GM23338 (cell line): ENCODE measurements around the gene MIEN1. TPM values are rescaled to one million over a fixed set of nuclear protein-coding genes. Genes with fewer than 3 reads are reported as not detected.

ENCODE experiments used
- ATAC-seq: fragments of 200-7000 bp; cut with Tn5 transposase; 3 replicates; pipeline ENCODE4 v1.9.1; 2020
- DNase-seq: peaks from one replicate; pipeline ENCODE4 v3.0.0-alpha.2; 2015; ENCODE audit warnings: low spot score
- H2AFZ ChIP-seq: fragments of 200-600 bp; sonication (generic); 2 replicates; pipeline ENCODE4 v1.8.0; 2016; ENCODE audit warnings: antibody characterized with exemption, mild to moderate bottlenecking, moderate library complexity
- H3F3A ChIP-seq: fragments of 200-600 bp; sonication (generic); replicated peaks from 2 replicates; pipeline ENCODE4 v1.8.0; 2017; ENCODE audit warnings: antibody characterized with exemption, mixed run types, low read depth
- H3K27ac ChIP-seq: fragments of 200-600 bp; sonication (generic); 2 replicates; pipeline ENCODE4 v1.6.1; 2016; ENCODE audit warnings: low read depth
- H3K27me3 ChIP-seq: fragments of 200-600 bp; sonication (generic); 2 replicates; pipeline ENCODE4 v1.8.0; 2016; ENCODE audit warnings: mild to moderate bottlenecking, mixed run types, moderate library complexity; ENCODE audit not compliant: insufficient read depth
- H3K36me3 ChIP-seq: fragments of 200-600 bp; sonication (generic); 2 replicates; pipeline ENCODE4 v1.8.0; 2016; ENCODE audit warnings: mild to moderate bottlenecking; ENCODE audit not compliant: insufficient read depth
- H3K4me1 ChIP-seq: fragments of 200-600 bp; sonication (generic); 2 replicates; pipeline ENCODE4 v1.8.0; 2016; ENCODE audit warnings: mild to moderate bottlenecking, moderate library complexity; ENCODE audit not compliant: insufficient read depth
- H3K4me2 ChIP-seq: fragments of 200-600 bp; sonication (generic); 2 replicates; pipeline ENCODE4 v1.7.1; 2017; ENCODE audit warnings: mixed run types
- H3K4me3 ChIP-seq: fragments of 200-600 bp; sonication (generic); 2 replicates; pipeline ENCODE4 v1.6.1; 2016; ENCODE audit warnings: mixed run types
- H3K79me2 ChIP-seq: fragments of 200-600 bp; sonication (generic); replicated peaks from 2 replicates; pipeline ENCODE4 v1.8.0; 2017; ENCODE audit warnings: mild to moderate bottlenecking; ENCODE audit not compliant: insufficient read depth
- H3K9me2 ChIP-seq: fragments of 200-600 bp; sonication (generic); 2 replicates; pipeline ENCODE4 v1.8.0; 2017; ENCODE audit not compliant: insufficient read depth
- H4K20me1 ChIP-seq: fragments of 200-600 bp; sonication (generic); replicated peaks from 2 replicates; pipeline ENCODE4 v1.8.0; 2017; ENCODE audit warnings: mild to moderate bottlenecking; ENCODE audit not compliant: insufficient read depth
- H3K27ac Mint-ChIP-seq: 2 replicates; pipeline ENCODE4 v1.8.0; 2020; ENCODE audit warnings: inconsistent platforms, mild to moderate bottlenecking, moderate library complexity, mixed read lengths
- H3K27me3 Mint-ChIP-seq: 3 replicates; pipeline ENCODE4 v1.8.0; 2022; ENCODE audit warnings: low read depth, mild to moderate bottlenecking, moderate library complexity, mixed read lengths, inconsistent platforms; ENCODE audit not compliant: insufficient read depth, poor library complexity
- H3K36me3 Mint-ChIP-seq: 3 replicates; pipeline ENCODE4 v1.8.0; 2021; ENCODE audit warnings: low read depth, mild to moderate bottlenecking, inconsistent platforms, moderate library complexity, mixed read lengths
- H3K4me1 Mint-ChIP-seq: 3 replicates; pipeline ENCODE4 v1.8.0; 2020; ENCODE audit warnings: mild to moderate bottlenecking, inconsistent platforms, mixed read lengths
- H3K4me3 Mint-ChIP-seq: 3 replicates; pipeline ENCODE4 v1.8.0; 2021; ENCODE audit warnings: moderate library complexity, mild to moderate bottlenecking, inconsistent platforms, mixed read lengths
- H3K9me3 Mint-ChIP-seq: 3 replicates; pipeline ENCODE4 v1.8.0; 2020; ENCODE audit warnings: moderate library complexity, mild to moderate bottlenecking, inconsistent platforms, mixed read lengths
- CREB1 ChIP-seq: fragments of 250-450 bp; sonication (Bioruptor Pico); IDR thresholded peaks from 2 replicates; pipeline ENCODE4 v1.5.0; 2020; ENCODE audit warnings: low read depth, mild to moderate bottlenecking, moderate library complexity
- EZH2 ChIP-seq: fragments of 200-600 bp; sonication (generic); IDR thresholded peaks from one replicate; pipeline ENCODE4 v1.8.0; 2017; ENCODE audit warnings: antibody characterized with exemption, mild to moderate bottlenecking, low read depth; ENCODE audit not compliant: unreplicated experiment
- EZH2phosphoT487 ChIP-seq: fragments of 200-600 bp; sonication (generic); IDR thresholded peaks from one replicate; pipeline ENCODE4 v1.8.1; 2018; ENCODE audit warnings: antibody characterized with exemption; ENCODE audit not compliant: unreplicated experiment
- JUNB ChIP-seq: IDR thresholded peaks from one replicate; pipeline ENCODE4 v1.6.1; 2016; ENCODE audit warnings: antibody characterized with exemption; ENCODE audit not compliant: unreplicated experiment
- NANOG ChIP-seq: IDR thresholded peaks from 2 replicates; pipeline ENCODE4 v1.6.1; 2016; ENCODE audit warnings: antibody characterized with exemption, borderline replicate concordance
- POLR2AphosphoS5 ChIP-seq: IDR thresholded peaks from 2 replicates; pipeline ENCODE4 v1.6.1; 2016; ENCODE audit warnings: antibody characterized with exemption, low read depth
- STAT1 ChIP-seq: IDR thresholded peaks from one replicate; pipeline ENCODE4 v1.6.1; 2016; ENCODE audit warnings: antibody characterized with exemption; ENCODE audit not compliant: unreplicated experiment
- ZNF114 ChIP-seq: fragments of 250-450 bp; sonication (Bioruptor Pico); IDR thresholded peaks from 2 replicates; pipeline ENCODE4 v1.5.0; 2020; ENCODE audit warnings: mild to moderate bottlenecking, moderate library complexity
- ZNF331 ChIP-seq: fragments of 250-450 bp; sonication (Bioruptor Pico); IDR thresholded peaks from 2 replicates; pipeline ENCODE4 v1.5.0; 2020; ENCODE audit warnings: low read depth, mild to moderate bottlenecking, moderate library complexity
- polyA plus RNA-seq: library from polyadenylated mRNA; unstranded; fragments of >200 nt; fragmentation: Nextera tagmentation; extraction: Ambion mirVana; gene quantifications from 2 replicates; pipeline ENCODE4 v1.2.1, GENCODE V29; 2016
- total RNA-seq: library from RNA; depleted of rRNA; stranded (reverse); fragments of >200 nt; shearing (Covaris generic); gene quantifications from 2 replicates; pipeline ENCODE4 v1.2.3, GENCODE V29; 2014
- TF ChIP-seq, protein P1 (sequence below): IDR thresholded peaks from one replicate; pipeline ENCODE4 v1.6.1; 2018; ENCODE audit warnings: antibody characterized with exemption; ENCODE audit not compliant: unreplicated experiment
- TF ChIP-seq, protein P2 (sequence below), 2 experiments: fragments of 200-600 bp in 1 of 2; sonication (generic) in 1 of 2; conservative IDR thresholded peaks; 2 replicates each; pipeline versions ENCODE4 v1.5.1 to v1.6.1; 2016 to 2017; ENCODE audit warnings: antibody characterized with exemption in 2 of 2, low read depth in 2 of 2, mild to moderate bottlenecking in 2 of 2, moderate library complexity in 1 of 2
- TF ChIP-seq, protein P3 (sequence below): fragments of 250-450 bp; sonication (Bioruptor Pico); IDR thresholded peaks from 2 replicates; pipeline ENCODE4 v1.5.0; 2020; ENCODE audit warnings: mild to moderate bottlenecking, moderate library complexity
- TF ChIP-seq, protein P4 (sequence below): IDR thresholded peaks from 2 replicates; pipeline ENCODE4 v1.6.1; 2016; ENCODE audit warnings: antibody characterized with exemption

The MIEN1 gene
- total and polyA plus RNA-seq, 2 experiments from 2014 or later = 37.1 to 91.8 TPM

DNA sequence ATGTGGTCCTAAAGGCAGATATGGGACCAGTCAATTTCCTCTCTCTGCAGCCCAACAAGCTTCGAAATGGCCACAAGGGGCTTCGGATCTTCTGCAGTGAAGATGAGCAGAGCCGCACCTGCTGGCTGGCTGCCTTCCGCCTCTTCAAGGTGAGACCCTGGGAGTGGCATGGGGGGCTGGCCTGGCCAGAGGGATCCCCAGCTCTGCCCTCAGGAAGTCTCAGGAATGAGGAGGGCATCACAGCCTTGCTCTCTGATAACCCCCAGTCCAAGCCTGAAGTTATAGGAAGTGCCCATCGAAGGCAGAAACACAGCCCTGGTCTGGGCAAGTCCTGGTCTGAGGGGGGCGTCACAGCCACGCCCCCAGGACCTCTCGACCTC lies 14.5 kb upstream of the MIEN1 start:
- Histone ChIP-seq H3K27me3 (no peaks in the 10 kb centered on the region), H4K20me1 (no peaks in the 10 kb centered on the region), H3K9me2 (no peaks in the 10 kb centered on the region), H3K4me3 (no peak overlapping the region), H3F3A (peaks cover 13% of the 10 kb centered on the region), H3K4me1 (peaks cover 16% of the 10 kb centered on the region), H3K4me2 (no peak overlapping the region), H3K36me3 (no peaks in the 10 kb centered on the region), H2AFZ (no peak overlapping the region), H3K79me2 (peaks cover 18% of the 10 kb centered on the region), H3K27ac (no peak overlapping the region)
- H3K27ac Mint-ChIP-seq = no peak overlapping the region
- peaks cover 38% of the 10 kb centered on the region for H3K36me3 Mint-ChIP-seq
- TF ChIP-seq POLR2AphosphoS5 = no peak
- no peak for TF ChIP-seq ZNF114 (CRISPR knock-in tag)
- no peak for TF ChIP-seq JUNB
- TF ChIP-seq, protein P1, sequence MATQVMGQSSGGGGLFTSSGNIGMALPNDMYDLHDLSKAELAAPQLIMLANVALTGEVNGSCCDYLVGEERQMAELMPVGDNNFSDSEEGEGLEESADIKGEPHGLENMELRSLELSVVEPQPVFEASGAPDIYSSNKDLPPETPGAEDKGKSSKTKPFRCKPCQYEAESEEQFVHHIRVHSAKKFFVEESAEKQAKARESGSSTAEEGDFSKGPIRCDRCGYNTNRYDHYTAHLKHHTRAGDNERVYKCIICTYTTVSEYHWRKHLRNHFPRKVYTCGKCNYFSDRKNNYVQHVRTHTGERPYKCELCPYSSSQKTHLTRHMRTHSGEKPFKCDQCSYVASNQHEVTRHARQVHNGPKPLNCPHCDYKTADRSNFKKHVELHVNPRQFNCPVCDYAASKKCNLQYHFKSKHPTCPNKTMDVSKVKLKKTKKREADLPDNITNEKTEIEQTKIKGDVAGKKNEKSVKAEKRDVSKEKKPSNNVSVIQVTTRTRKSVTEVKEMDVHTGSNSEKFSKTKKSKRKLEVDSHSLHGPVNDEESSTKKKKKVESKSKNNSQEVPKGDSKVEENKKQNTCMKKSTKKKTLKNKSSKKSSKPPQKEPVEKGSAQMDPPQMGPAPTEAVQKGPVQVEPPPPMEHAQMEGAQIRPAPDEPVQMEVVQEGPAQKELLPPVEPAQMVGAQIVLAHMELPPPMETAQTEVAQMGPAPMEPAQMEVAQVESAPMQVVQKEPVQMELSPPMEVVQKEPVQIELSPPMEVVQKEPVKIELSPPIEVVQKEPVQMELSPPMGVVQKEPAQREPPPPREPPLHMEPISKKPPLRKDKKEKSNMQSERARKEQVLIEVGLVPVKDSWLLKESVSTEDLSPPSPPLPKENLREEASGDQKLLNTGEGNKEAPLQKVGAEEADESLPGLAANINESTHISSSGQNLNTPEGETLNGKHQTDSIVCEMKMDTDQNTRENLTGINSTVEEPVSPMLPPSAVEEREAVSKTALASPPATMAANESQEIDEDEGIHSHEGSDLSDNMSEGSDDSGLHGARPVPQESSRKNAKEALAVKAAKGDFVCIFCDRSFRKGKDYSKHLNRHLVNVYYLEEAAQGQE = no peak
- no peak for TF ChIP-seq STAT1
- TF ChIP-seq, protein P2, sequence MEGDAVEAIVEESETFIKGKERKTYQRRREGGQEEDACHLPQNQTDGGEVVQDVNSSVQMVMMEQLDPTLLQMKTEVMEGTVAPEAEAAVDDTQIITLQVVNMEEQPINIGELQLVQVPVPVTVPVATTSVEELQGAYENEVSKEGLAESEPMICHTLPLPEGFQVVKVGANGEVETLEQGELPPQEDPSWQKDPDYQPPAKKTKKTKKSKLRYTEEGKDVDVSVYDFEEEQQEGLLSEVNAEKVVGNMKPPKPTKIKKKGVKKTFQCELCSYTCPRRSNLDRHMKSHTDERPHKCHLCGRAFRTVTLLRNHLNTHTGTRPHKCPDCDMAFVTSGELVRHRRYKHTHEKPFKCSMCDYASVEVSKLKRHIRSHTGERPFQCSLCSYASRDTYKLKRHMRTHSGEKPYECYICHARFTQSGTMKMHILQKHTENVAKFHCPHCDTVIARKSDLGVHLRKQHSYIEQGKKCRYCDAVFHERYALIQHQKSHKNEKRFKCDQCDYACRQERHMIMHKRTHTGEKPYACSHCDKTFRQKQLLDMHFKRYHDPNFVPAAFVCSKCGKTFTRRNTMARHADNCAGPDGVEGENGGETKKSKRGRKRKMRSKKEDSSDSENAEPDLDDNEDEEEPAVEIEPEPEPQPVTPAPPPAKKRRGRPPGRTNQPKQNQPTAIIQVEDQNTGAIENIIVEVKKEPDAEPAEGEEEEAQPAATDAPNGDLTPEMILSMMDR (conservative IDR thresholded peaks at IDR 0.05; ENCODE audit: low read depth in 2 of 2) = no peak
- no peak for TF ChIP-seq EZH2phosphoT487
- no peak for TF ChIP-seq EZH2
- no peak for TF ChIP-seq ZNF331 (CRISPR knock-in tag)
- TF ChIP-seq, protein P3, sequence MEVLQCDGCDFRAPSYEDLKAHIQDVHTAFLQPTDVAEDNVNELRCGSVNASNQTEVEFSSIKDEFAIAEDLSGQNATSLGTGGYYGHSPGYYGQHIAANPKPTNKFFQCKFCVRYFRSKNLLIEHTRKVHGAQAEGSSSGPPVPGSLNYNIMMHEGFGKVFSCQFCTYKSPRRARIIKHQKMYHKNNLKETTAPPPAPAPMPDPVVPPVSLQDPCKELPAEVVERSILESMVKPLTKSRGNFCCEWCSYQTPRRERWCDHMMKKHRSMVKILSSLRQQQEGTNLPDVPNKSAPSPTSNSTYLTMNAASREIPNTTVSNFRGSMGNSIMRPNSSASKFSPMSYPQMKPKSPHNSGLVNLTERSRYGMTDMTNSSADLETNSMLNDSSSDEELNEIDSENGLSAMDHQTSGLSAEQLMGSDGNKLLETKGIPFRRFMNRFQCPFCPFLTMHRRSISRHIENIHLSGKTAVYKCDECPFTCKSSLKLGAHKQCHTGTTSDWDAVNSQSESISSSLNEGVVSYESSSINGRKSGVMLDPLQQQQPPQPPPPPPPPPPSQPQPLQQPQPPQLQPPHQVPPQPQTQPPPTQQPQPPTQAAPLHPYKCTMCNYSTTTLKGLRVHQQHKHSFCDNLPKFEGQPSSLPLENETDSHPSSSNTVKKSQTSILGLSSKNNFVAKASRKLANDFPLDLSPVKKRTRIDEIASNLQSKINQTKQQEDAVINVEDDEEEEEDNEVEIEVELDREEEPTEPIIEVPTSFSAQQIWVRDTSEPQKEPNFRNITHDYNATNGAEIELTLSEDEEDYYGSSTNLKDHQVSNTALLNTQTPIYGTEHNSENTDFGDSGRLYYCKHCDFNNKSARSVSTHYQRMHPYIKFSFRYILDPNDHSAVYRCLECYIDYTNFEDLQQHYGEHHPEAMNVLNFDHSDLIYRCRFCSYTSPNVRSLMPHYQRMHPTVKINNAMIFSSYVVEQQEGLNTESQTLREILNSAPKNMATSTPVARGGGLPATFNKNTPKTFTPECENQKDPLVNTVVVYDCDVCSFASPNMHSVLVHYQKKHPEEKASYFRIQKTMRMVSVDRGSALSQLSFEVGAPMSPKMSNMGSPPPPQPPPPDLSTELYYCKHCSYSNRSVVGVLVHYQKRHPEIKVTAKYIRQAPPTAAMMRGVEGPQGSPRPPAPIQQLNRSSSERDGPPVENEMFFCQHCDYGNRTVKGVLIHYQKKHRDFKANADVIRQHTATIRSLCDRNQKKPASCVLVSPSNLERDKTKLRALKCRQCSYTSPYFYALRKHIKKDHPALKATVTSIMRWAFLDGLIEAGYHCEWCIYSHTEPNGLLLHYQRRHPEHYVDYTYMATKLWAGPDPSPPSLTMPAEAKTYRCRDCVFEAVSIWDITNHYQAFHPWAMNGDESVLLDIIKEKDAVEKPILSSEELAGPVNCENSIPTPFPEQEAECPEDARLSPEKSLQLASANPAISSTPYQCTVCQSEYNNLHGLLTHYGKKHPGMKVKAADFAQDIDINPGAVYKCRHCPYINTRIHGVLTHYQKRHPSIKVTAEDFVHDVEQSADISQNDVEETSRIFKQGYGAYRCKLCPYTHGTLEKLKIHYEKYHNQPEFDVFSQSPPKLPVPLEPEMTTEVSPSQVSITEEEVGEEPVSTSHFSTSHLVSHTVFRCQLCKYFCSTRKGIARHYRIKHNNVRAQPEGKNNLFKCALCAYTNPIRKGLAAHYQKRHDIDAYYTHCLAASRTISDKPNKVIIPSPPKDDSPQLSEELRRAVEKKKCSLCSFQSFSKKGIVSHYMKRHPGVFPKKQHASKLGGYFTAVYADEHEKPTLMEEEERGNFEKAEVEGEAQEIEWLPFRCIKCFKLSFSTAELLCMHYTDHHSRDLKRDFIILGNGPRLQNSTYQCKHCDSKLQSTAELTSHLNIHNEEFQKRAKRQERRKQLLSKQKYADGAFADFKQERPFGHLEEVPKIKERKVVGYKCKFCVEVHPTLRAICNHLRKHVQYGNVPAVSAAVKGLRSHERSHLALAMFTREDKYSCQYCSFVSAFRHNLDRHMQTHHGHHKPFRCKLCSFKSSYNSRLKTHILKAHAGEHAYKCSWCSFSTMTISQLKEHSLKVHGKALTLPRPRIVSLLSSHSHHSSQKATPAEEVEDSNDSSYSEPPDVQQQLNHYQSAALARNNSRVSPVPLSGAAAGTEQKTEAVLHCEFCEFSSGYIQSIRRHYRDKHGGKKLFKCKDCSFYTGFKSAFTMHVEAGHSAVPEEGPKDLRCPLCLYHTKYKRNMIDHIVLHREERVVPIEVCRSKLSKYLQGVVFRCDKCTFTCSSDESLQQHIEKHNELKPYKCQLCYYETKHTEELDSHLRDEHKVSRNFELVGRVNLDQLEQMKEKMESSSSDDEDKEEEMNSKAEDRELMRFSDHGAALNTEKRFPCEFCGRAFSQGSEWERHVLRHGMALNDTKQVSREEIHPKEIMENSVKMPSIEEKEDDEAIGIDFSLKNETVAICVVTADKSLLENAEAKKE = no peak
- no peak for TF ChIP-seq NANOG
- TF ChIP-seq, protein P4, sequence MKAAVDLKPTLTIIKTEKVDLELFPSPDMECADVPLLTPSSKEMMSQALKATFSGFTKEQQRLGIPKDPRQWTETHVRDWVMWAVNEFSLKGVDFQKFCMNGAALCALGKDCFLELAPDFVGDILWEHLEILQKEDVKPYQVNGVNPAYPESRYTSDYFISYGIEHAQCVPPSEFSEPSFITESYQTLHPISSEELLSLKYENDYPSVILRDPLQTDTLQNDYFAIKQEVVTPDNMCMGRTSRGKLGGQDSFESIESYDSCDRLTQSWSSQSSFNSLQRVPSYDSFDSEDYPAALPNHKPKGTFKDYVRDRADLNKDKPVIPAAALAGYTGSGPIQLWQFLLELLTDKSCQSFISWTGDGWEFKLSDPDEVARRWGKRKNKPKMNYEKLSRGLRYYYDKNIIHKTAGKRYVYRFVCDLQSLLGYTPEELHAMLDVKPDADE = no peak
- TF ChIP-seq CREB1 (CRISPR knock-in tag) = no peak
- no peak for ATAC-seq
- H3K9me3 Mint-ChIP-seq = no peaks in the 10 kb centered on the region
- no peak for DNase-seq
- H3K4me1 Mint-ChIP-seq = peaks cover 18% of the 10 kb centered on the region
- no peak overlapping the region for H3K4me3 Mint-ChIP-seq
- peaks cover 12% of the 10 kb centered on the region for H3K27me3 Mint-ChIP-seq
